ENCODE measurements around the gene ZNF674.

- TF ChIP-seq POLR2A (IDR thresholded peaks at IDR 0.05) = no peak
- TF ChIP-seq, protein P1, sequence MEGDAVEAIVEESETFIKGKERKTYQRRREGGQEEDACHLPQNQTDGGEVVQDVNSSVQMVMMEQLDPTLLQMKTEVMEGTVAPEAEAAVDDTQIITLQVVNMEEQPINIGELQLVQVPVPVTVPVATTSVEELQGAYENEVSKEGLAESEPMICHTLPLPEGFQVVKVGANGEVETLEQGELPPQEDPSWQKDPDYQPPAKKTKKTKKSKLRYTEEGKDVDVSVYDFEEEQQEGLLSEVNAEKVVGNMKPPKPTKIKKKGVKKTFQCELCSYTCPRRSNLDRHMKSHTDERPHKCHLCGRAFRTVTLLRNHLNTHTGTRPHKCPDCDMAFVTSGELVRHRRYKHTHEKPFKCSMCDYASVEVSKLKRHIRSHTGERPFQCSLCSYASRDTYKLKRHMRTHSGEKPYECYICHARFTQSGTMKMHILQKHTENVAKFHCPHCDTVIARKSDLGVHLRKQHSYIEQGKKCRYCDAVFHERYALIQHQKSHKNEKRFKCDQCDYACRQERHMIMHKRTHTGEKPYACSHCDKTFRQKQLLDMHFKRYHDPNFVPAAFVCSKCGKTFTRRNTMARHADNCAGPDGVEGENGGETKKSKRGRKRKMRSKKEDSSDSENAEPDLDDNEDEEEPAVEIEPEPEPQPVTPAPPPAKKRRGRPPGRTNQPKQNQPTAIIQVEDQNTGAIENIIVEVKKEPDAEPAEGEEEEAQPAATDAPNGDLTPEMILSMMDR (IDR thresholded peaks at IDR 0.05) = no peak
Observed at GRCh38 chrX:46559062-46559461, 13.8 kb upstream of the ZNF674 start.

All from stomach (tissue), 4 donors.